AG04450 (cell line): Measurements from ENCODE around the gene TTLL6. TPM values are rescaled to one million over a fixed set of nuclear protein-coding genes. Genes with fewer than 3 reads are reported as not detected.
"Not testable (repeated sequence)": the region's sequence is repeated elsewhere in the genome, so short reads cannot be mapped to it uniquely, and the experiment has no call there.

Source experiments
- CTCF ChIA-PET: fragments of 300-600, 350-600 bp; formaldehyde crosslinking; extraction: SDS; loops from one replicate; lab custom pipeline; 2022; ENCODE audit warnings: antibody characterized with exemption, inconsistent platforms; lab: Charles Lee
- POLR2A ChIA-PET: fragments of 350-600 bp; formaldehyde crosslinking; extraction: SDS; loops from one replicate; lab custom pipeline; 2021; ENCODE audit warnings: antibody characterized with exemption, inconsistent platforms; lab: Yijun Ruan, JAX
- DNase-seq: peaks from one replicate; pipeline ENCODE4 v3.0.0-alpha.2; 2011; ENCODE audit warnings: low read depth, low spot score
- H3K27ac ChIP-seq: one replicate; pipeline ENCODE4 v1.5.1; 2012; ENCODE audit warnings: low read depth, low read length, control low read depth
- H3K27me3 ChIP-seq: one replicate; pipeline ENCODE4 v1.6.0; 2012; ENCODE audit warnings: low read length; ENCODE audit not compliant: control insufficient read depth, insufficient read depth
- H3K4me3 ChIP-seq: 2 replicates; pipeline ENCODE4 v1.5.1; 2011; ENCODE audit warnings: mild to moderate bottlenecking, low read depth, low read length, control low read depth
- H3K9me3 ChIP-seq: 2 replicates; pipeline ENCODE4 v1.5.1; 2012; ENCODE audit warnings: low read length; ENCODE audit not compliant: control insufficient read depth, insufficient read depth
- polyA plus RNA-seq: library from polyadenylated mRNA; depleted of rRNA; stranded (reverse); fragments of >200 nt; gene quantifications from 2 replicates; pipeline ENCODE4 v1.2.3, GENCODE V29; 2011
- TF ChIP-seq, protein P1 (sequence below): IDR thresholded peaks from 2 replicates; pipeline ENCODE4 v1.5.1; 2011; ENCODE audit warnings: low read depth, low read length, control low read depth, inconsistent platforms

The TTLL6 gene
- polyA plus RNA-seq, 1 experiment: 0.04 TPM

- H3K4me3 ChIP-seq: peak overlapping the region; percentile 51
- no peak overlapping the region for H3K27ac ChIP-seq
- ChIA-PET POLR2A (no interaction called here), CTCF (interaction anchor here (1.0 to 3.1 kb wide), 3 partner anchors 37 to 43 kb away, joined by 5 to 8 read pairs (median 6); no protein-coding TSS in a partner anchor)
- DNase-seq: peak; percentile 10
- TF ChIP-seq, protein P1, sequence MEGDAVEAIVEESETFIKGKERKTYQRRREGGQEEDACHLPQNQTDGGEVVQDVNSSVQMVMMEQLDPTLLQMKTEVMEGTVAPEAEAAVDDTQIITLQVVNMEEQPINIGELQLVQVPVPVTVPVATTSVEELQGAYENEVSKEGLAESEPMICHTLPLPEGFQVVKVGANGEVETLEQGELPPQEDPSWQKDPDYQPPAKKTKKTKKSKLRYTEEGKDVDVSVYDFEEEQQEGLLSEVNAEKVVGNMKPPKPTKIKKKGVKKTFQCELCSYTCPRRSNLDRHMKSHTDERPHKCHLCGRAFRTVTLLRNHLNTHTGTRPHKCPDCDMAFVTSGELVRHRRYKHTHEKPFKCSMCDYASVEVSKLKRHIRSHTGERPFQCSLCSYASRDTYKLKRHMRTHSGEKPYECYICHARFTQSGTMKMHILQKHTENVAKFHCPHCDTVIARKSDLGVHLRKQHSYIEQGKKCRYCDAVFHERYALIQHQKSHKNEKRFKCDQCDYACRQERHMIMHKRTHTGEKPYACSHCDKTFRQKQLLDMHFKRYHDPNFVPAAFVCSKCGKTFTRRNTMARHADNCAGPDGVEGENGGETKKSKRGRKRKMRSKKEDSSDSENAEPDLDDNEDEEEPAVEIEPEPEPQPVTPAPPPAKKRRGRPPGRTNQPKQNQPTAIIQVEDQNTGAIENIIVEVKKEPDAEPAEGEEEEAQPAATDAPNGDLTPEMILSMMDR: no peak
- H3K9me3 ChIP-seq: no peaks in the 10 kb centered on the region
- H3K27me3 ChIP-seq: no peaks in the 10 kb centered on the region
These were observed 24.4 kb upstream of the TTLL6 start for GRCh38 chr17:48841395-48841831.

DNA sequence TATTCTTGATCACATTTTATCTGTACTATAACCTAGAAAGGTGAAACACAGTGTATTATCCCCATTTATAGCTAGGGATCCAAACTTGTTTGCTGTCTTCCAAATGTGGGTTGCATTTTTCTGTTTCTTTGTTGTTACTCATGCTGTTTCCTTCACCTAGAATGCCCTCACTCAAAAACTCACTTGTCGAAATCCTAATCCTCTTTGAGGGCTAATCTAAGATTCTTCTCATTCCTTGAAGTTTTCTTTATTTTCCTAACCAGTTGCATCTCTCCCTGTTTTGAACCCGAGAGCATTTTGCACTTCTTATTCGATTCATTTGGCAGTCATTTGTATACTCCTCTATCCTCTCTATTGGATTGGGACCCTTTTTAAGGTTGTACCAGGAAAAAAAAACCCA lies 23.4 kb upstream of the TTLL6 start:
- CTCF ChIA-PET: interaction anchor here (1.4 to 3.1 kb wide), 3 partner anchors 36 to 44 kb away, joined by 6 to 8 read pairs (median 8); no protein-coding TSS in a partner anchor
- H3K27ac ChIP-seq: no peak overlapping the region
- H3K27me3 ChIP-seq: no peaks in the 10 kb centered on the region
- H3K9me3 ChIP-seq: no peaks in the 10 kb centered on the region
- DNase-seq: no peak
- POLR2A ChIA-PET: no interaction called here
- no peak overlapping the region for H3K4me3 ChIP-seq
- TF ChIP-seq, protein P1: no peak

GRCh38 chr17:48837458-48837857 lies 20.4 kb upstream of the TTLL6 start:
- DNase-seq, H3K9me3 ChIP-seq, POLR2A ChIA-PET, H3K27me3 ChIP-seq, H3K27ac ChIP-seq, H3K4me3 ChIP-seq: not testable (repeated sequence)
- CTCF ChIA-PET: interaction anchor here (0.9 kb wide), 1 partner anchor 47 kb away, joined by 7 read pairs; no protein-coding TSS in a partner anchor

- H3K9me3 ChIP-seq: no peaks in the 10 kb centered on the region
- ChIA-PET CTCF (interaction anchor here (1.0 to 2.0 kb wide), 2 partner anchors 22 to 31 kb away, joined by 3 to 8 read pairs; no protein-coding TSS in a partner anchor), POLR2A (interaction anchor here (0.6 kb wide), 1 partner anchor 1169 kb away, joined by 9 read pairs; no protein-coding TSS in a partner anchor)
- no peak for DNase-seq
- H3K4me3 ChIP-seq: no peak overlapping the region
- no peaks in the 10 kb centered on the region for H3K27me3 ChIP-seq
- H3K27ac ChIP-seq: no peak overlapping the region
- TF ChIP-seq, protein P1: no peak
These were observed 18.9 kb upstream of the TTLL6 start for GRCh38 chr17:48835971-48836370.

- DNase-seq: no peak
- no peaks in the 10 kb centered on the region for H3K27me3 ChIP-seq
- H3K4me3 ChIP-seq: no peak overlapping the region
- CTCF ChIA-PET: interaction anchor here (0.5 to 2.0 kb wide), 4 partner anchors 21 to 52 kb away, joined by 3 to 8 read pairs (median 4); no protein-coding TSS in a partner anchor
- POLR2A ChIA-PET: no interaction called here
- H3K9me3 ChIP-seq: no peaks in the 10 kb centered on the region
- H3K27ac ChIP-seq: no peak overlapping the region
- TF ChIP-seq, protein P1: no peak
These were observed 17.9 kb upstream of the TTLL6 start for GRCh38 chr17:48834973-48835372.
